GM15510 (cell line): ENCODE measurements around the gene GRIN1.

Experiments
- POLR2A ChIP-seq: IDR thresholded peaks from 3 replicates; pipeline ENCODE4 v1.6.1; 2011; ENCODE audit warnings: borderline replicate concordance; ENCODE audit not compliant: insufficient read length; ENCODE audit errors: extremely low read depth

The GRIN1 gene

DNA sequence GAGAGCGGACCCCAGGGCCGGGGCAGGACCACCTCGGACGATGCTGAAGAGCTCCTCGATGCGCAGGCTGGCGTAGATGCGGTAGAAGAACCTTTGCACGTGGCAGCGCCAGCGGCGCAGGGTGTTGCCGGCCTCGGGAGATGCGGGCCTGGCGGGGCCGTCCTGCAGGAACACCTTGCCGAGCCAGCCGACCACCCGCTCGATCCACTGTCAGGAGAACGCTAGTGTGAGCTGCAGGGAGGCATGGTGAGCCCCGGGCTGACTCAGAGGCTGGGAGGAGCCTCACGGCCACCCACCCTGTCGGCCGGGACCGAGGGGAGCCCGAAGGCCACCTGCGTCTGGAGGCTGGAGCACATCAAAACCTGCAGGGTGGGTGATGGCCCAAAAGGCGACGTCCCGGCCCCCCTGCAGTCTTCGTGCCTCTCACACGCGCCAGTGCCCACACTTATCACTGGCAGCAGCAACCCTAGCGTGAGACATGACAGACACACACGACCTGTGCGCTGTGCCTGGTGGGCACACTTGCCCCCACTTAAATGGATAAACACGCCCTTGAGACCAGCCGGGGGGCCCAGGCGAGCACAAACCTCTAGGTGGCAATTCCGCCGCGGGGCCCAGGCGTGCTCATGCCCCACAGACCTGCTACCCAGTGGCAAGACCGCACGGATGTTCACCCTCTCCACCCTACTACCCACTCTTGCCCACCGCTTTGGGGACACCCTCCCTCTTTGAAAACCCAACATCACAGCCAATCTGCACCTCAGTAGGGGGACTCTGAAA lies 46.1 kb downstream of the GRIN1 start:
- TF ChIP-seq POLR2A = no peak

GRCh38 chr9:137185921-137186320 lies 47.0 kb downstream of the GRIN1 start:
- TF ChIP-seq POLR2A = no peak

DNA sequence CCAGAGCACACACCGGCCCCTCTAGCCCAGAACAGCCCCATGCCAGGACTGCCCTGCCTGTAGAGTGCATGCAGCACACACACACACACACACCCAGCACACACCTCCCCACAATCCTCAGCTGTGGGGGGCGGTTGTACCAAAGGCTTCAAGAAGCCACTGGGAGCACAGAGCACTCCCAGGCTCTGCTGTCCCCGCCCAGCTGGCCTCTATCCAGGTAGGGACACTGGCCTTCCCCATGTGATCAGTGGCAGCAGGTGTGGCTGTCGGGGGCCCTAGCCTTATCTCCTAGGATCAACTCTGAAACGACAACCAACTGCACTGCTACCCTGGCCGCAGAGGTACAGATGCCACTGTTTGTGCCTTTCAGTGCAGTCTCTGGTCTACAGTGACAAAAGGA lies 47.4 kb downstream of the GRIN1 start:
- TF ChIP-seq POLR2A = no peak

- TF ChIP-seq POLR2A = no peak
Measured at GRCh38 chr9:137187386-137187785, 48.4 kb downstream of the GRIN1 start.

DNA sequence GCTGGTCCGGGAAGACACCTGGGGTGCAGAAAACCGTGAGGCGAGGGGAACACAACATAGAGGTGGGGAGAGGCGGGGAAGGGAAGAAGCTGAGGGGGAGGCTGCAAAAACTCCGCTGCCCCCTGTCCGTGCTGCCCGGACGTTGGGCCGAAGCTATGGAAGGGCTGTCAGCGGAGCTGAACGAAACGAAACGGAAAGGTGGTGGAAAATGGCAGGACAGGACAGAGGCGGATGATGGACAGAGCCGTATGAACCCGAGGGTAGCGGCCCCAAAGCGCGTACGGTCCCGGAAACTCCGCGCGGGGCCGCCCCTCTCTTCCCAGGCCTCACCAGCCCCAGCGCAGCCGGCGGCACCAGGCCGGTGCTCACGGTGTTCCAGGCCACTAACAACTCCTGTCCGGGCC lies 49.1 kb downstream of the GRIN1 start:
- TF ChIP-seq POLR2A = no peak

- peak; percentile 96 for TF ChIP-seq POLR2A
Measured at GRCh38 chr9:137188490-137189296, 49.7 kb downstream of the GRIN1 start, which contains the start of the genes ANAPC2 and SSNA1. ANAPC2 (minus strand) TSS chr9:137188560; CDS start chr9:137188532, 28 bp downstream. SSNA1 (plus strand) TSS chr9:137188676; CDS start chr9:137188727, 51 bp downstream.

DNA sequence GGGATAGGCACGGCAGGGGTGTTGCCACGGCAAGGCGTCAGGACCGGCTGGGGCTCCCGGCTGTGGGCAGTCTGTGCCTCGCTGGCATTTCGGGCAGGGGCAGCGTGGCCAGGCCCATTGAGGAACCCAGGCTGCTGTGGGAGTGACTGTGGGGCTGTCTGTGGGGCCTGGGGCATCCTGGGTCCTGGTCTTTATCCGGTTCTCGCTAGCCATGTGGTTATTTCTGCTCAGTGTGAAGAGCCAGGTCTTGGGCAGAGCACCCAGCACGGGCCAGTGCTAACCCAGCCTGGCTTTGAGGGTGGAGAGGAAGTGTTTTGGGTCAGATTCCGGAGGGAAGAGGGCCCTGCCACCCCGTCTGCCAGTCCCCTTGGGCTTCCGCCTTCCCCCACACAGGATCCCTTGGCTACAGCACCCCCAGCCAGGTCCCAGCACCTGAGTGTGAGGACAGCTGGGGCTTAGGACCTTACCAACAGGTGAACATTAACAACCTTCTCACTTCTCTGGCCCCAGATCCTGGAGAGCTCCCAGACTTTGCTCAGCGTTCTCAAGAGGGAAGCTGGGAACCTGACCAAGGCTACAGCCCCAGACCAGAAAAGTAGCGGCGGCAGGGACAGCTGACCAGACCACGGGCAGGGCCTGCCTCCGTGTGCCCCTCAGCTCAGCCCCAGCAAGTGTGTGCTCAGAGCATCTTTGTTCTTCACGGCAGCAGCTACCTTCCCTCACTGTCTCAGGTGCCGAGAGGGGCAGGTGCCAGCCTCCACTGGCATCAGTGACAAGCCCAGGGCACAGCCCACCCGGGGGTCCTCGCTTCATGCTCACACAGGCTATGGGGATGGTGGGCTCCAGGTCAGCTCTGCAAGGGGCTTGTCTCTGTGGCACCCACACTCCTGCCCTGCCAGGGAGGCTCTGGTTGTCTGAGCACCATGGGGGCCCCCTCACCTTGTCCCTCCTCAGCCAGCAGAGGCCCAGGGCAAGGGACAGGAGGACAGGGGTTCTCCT lies 50.6 kb downstream of the GRIN1 start:
- no peak for TF ChIP-seq POLR2A

DNA sequence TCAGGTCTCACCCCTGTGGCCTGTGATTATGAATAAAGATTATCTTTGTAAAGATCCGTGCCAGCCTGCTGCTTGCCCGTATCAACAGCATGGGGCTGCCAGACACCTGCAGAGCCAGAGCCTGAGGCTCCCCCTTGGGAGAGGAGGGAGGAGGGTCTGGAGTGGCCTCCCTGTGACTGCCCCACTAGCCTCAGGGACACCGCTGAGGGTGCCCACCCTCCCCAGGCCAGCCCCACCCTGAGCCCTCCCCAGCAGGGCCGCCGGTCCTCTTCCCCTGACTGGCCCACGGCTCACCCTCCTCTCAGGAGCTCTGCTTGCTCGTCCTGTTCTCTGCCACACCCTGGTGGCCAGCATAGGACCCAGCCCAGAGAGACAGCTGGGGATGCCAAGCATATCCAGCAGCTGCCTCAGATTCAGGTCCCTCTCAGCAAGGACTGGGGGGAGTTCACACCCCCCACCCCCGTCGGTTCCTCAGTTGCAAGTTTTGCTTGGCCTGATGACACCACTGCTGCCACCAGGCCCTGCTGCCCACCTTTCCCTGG lies 51.4 kb downstream of the GRIN1 start:
- TF ChIP-seq POLR2A = no peak

DNA sequence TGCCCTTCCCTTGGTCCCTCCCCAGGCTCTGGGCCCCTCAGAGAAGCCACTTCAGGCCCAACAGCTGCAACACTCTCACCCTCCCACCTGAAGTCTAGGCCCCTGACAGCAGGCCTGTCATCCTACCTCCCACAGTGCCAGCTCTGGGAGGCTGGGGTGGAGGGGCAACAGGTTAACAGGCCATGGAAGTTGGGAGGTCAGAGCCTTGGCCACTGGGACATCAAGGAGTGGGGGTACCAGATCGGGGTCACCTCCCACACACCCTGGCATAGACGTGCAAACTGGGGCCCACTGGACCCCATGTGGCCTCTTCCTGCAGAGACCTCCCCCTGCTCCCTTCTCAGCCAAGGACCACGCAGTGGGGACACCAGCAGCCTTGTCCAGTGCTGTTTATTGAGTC lies 52.3 kb downstream of the GRIN1 start:
- no peak for TF ChIP-seq POLR2A

GRCh38 chr9:137191691-137192447 lies 52.9 kb downstream of the GRIN1 start:
- TF ChIP-seq POLR2A = no peak

DNA sequence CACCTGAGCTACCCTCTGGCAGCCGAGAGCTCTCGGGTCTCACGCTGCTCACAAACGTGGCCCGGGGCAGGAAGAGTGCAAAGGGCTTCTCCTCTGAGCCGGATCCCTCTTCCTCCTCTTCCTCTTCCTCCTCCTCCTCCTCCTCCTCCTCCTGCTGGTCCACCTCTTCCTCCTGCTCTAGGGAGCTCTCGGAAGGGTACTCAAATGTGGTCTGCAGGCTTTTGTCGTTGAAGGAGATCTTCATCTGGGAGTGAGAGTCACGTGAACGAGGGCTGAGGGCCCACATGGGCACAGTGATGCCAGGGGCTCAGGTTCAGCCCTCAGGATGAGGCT lies 53.5 kb downstream of the GRIN1 start:
- no peak for TF ChIP-seq POLR2A

- TF ChIP-seq POLR2A = no peak
Measured at GRCh38 chr9:137192859-137193258, 53.9 kb downstream of the GRIN1 start.

GRCh38 chr9:137193771-137194170 lies 54.8 kb downstream of the GRIN1 start:
- TF ChIP-seq POLR2A = no peak

DNA sequence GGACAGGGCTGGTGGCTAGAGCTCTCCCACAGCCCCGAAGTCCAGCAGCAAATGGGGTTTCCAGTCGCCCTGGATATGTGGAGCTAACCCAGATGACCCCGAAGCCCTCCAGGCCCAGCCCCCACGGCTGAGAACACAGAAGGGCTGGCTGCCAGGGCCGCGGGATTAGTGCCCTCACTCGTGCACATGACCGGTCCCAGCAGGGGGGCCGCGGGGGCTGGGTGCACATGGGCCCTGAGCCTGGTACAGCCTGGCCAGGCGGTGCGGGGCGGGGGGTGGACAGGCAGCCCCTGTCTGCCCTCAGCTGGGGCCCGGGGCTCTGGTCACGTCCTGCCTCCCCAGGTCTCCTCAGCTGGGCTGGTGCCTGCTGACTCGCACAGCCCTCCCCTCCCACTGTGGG lies 55.4 kb downstream of the GRIN1 start:
- TF ChIP-seq POLR2A = no peak
